Stimulated activated CD4-positive, alpha-beta T cell treated with anti-CD3 and anti-CD28 coated beads, Interleukin-12 subunit alpha, Interleukin-12 subunit beta, amount 100 ng/mL, for 48 hours (primary cell): Measurements from ENCODE around the gene KRTAP5-5.
"Not testable (repeated sequence)": the region's sequence is repeated elsewhere in the genome, so short reads cannot be mapped to it uniquely, and the experiment has no call there.

Experiments
- DNase-seq, 3 donors: peaks; one replicate each; pipeline ENCODE4 v3.0.0-alpha.2; 2020; ENCODE audit warnings: low read depth in 2 of 3, low spot score in 1 of 3

KRTAP5-5 gene, protein sequence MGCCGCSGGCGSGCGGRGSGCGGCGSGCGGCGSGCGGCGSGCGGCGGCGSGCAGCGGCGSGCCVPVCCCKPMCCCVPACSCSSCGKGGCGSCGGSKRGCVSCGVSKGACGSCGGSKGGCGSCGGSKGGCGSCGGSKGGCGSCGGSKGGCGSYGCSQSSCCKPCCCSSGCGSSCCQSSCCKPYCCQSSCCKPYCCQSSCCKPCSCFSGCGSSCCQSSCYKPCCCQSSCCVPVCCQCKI

DNA sequence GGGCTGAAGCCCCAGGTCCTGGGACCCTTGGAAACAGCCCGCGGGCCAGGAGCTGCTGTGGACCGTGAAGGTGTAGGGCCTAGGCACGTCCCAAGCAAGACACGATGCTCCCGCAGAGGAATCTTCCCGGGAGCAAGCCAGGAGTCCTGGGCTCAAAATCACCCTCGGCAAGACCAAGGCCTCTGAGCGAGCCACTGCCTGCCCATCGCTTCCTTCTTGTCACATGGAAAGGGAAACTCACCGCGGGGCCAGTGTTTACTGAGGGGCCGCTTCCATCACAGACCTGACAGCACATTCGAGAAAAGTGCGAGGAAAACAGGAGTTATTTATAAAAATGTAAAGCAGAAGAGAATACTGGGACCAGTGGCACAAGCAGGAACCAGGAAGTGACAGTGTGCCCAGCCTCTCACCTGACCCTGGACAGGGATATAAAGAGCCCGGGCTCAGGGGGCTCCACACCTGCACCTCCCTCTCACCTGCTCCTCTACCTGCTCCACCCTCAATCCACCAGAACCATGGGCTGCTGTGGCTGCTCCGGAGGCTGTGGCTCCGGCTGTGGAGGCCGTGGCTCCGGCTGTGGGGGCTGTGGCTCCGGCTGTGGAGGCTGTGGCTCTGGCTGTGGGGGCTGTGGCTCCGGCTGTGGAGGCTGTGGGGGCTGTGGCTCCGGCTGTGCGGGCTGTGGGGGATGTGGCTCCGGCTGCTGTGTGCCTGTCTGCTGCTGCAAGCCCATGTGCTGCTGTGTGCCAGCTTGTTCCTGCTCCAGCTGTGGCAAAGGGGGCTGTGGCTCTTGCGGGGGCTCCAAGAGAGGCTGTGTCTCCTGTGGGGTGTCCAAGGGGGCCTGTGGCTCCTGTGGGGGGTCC is at the start of gene KRTAP5-5:
TSS of gene KRTAP5-5 (plus strand) at position 450 of the 860 bp plus-strand sequence. CDS start at position 516, 66 bp downstream.
- no peak for DNase-seq

GRCh38 chr11:1581976-1582375 is 47.6 kb upstream of the KRTAP5-5 start:
- no peak for DNase-seq

GRCh38 chr11:1582909-1583308 is 46.7 kb upstream of the KRTAP5-5 start:
- not testable (repeated sequence) for DNase-seq

GRCh38 chr11:1584661-1585370 is 44.8 kb upstream of the KRTAP5-5 start, which contains the start of gene KRTAP5-1:
Gene KRTAP5-1 (minus strand): TSS chr11:1585283. CDS start chr11:1585249, 34 bp downstream.
- not testable (repeated sequence) for DNase-seq

DNA sequence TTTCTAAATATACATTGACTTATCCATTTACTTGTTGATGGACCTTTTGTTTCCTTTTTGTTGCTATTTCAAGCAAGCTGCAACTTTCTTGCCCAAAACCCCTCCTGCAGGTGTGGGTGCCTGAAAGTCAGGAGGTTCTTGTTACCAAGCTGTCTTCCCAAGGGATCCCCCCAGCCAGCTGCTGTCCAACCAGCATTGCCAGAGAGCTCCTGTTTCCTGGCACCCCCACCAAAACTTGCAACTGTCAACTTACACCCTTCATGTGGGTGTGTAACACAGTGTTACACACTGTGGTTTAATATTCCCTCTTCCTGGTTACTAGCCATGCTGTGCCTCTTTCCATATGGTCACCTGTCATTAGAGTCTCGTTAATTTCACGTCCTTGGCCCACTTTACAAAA is 42.9 kb upstream of the KRTAP5-5 start:
- no peak for DNase-seq

DNA sequence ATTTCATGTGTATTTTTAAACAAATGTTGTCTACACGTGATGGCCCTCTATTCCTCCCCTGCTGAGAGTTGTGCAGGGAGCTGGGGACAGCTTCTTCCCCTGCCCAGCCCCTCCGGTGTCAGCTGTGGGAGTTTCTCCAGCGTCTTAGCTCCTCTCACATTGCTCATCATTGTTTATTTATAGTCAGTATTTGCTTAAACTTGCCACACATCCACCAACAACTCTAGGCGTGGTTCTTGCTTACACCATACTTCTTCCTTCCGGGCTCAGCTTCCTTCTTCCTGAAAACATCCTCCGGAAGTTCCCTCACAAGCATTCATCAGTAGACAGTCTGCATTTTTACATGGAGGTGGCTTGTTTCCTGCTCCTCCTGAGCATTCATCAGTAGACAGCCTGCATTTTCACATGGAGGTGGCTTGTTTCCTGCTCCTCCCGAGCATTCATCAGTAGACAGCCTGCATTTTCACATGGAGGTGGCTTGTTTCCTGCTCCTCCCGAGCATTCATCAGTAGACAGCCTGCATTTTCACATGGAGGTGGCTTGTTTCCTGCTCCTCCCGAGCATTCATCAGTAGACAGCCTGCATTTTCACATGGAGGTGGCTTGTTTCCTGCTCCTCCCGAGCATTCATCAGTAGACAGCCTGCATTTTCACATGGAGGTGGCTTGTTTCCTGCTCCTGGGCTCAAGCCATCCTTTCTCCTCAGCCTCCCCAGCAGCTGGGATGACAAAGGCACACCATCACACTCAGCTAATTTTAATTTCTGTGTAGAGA is 40.2 kb upstream of the KRTAP5-5 start:
- DNase-seq: not testable (repeated sequence)

DNA sequence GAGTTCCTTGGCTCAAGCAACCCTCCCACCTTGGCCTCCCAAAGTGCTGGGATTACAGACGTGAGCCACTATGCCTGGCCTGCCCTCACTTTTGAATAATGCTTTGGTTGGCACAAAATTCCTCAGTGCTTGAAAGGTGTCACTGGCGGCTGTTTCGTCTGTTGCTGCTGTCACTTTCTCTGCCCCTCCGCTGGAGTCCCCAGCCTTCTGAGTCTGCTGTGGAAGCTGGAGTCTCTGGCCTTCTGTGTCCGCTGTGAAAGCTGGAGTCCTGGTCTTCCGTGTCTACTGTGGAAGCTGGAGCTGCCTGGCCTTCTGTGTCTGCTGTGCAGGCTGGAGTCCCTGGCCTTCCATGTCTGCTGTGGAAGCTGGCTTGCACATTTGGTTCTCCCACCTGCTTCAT is 39.6 kb upstream of the KRTAP5-5 start:
- no peak for DNase-seq

DNA sequence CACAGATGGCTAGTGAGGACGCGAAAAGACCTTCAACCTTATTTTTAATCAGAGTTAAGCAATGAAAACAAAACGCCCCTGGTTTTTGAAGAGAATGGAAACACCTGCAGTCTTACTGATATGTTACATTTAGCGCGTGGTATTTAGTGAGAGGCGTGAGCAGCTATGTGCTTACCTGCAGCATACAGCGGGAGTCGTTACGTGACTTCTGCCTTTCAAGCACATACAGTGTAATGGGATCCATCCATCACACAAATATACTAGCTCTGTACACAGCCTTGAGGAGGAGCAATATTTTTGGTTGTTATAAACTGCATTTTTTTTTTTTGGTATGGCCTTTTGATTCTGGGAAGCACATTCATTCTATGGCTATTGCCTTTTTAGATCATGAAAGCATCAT is 36.9 kb upstream of the KRTAP5-5 start:
- DNase-seq: no peak

- not testable (repeated sequence) for DNase-seq
These were observed 33.5 kb upstream of the KRTAP5-5 start for GRCh38 chr11:1595994-1596575.

GRCh38 chr11:1596576-1597121 is 32.9 kb upstream of the KRTAP5-5 start:
- not testable (repeated sequence) for DNase-seq

DNA sequence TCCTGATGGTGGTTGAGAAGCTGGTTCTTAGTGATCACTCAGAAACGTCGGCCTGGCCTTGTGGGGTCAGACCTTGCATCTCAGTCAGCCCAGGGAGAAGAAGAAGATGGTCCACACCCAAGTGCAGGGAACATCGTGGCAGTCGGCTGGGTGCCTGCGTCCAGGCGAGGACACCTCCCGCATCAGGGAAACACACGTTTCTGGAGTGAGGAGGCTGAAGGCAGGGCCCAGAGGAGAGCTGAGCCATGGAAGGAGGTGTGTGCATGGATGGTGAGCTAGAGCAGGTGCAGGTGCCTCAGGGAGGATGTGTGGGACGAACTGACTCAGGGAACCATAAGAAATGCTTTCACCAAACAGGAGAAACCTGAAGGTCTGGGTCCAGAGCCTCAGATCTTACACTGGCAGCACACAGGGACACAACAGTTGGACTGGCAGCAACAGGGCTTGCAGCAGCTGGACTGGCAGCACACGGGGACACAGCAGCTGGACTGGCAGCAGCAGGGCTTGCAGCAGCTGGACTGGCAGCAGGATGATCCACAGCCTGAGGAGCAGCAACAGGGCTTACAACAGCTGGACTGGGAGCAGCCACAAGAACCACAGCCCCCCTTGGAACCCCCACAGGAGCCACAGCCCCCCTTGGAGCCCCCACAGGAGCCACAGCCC is 32.1 kb upstream of the KRTAP5-5 start:
- no peak for DNase-seq

- no peak for DNase-seq
These were observed 31.6 kb upstream of the KRTAP5-5 start, which contains the start of gene KRTAP5-2 for GRCh38 chr11:1597994-1598380. Gene KRTAP5-2 (minus strand): TSS chr11:1598294. CDS start chr11:1598250, 44 bp downstream.

GRCh38 chr11:1598406-1598805 is 31.2 kb upstream of the KRTAP5-5 start:
- DNase-seq: not testable (repeated sequence)

- no peak for DNase-seq
These were observed 30.8 kb upstream of the KRTAP5-5 start for GRCh38 chr11:1598816-1599215.

DNA sequence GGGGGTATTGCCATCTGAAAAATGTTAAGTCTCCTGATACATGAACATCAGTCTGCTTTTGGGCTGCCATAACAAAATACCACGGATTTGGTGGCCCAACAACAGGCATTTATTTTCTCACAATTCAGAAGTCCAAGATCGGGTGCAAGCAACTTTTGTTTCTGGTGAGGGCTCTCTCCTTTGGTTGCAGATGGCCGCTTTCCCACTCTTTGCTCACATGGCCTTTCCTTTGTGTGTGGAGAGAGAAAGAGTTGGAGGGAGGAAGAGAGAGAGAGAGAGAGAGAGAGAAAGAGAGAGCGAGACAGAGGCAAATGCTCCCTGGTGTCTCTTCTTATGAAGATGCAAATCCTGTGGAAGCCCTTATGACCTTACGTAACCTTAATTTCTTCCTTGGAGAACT is 28.9 kb upstream of the KRTAP5-5 start:
- no peak for DNase-seq

DNA sequence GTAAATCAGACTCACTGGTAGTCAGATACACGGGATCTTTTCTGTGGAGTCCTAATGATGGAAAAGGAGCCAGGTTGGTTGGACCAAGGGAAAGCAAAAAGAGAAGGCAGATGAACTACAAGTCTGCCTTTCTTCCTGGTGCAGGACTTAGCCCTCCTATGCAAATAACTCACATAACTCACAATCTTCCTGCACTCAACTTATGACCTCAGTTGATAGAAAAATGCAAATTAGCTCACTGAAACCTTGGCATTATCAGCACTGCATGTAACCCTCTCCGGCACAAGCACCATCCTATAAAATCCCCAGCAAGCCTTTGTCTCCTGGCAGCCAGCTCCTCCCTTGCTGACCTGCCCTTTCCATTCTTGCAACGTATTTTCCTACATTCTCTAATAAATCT is 27.9 kb upstream of the KRTAP5-5 start:
- not testable (repeated sequence) for DNase-seq

DNA sequence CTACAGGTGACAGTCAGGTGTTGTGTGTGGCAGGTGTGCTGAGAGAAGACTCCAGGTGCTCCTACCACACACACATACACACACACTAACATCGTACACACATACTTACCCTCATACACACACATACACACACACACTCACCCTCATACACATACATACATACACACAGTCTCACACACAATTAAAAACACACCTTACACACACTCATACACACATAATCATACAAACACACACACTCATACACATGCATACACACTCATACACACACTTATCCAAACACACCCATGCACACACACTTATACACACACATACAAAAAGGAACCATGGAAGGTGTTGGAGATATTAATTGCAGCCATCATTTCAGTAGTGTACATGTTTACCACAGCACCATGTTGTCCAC is 25.9 kb upstream of the KRTAP5-5 start:
- no peak for DNase-seq

GRCh38 chr11:1604181-1604580 is 25.4 kb upstream of the KRTAP5-5 start:
- DNase-seq: no peak

- no peak for DNase-seq
These were observed 24.9 kb upstream of the KRTAP5-5 start for GRCh38 chr11:1604711-1605110.

- not testable (repeated sequence) for DNase-seq
These were observed 23.7 kb upstream of the KRTAP5-5 start for GRCh38 chr11:1605923-1606322.
